HG02870 (cell line): ENCODE data around the gene ZNF829.

Source experiments
- ATAC-seq: cut with Tn5 transposase; IDR thresholded peaks from one replicate; pipeline ENCODE4 v1.9.1; 2021; ENCODE audit warnings: mild to moderate bottlenecking, moderate library complexity; ENCODE audit not compliant: unreplicated experiment

The ZNF829 gene

DNA sequence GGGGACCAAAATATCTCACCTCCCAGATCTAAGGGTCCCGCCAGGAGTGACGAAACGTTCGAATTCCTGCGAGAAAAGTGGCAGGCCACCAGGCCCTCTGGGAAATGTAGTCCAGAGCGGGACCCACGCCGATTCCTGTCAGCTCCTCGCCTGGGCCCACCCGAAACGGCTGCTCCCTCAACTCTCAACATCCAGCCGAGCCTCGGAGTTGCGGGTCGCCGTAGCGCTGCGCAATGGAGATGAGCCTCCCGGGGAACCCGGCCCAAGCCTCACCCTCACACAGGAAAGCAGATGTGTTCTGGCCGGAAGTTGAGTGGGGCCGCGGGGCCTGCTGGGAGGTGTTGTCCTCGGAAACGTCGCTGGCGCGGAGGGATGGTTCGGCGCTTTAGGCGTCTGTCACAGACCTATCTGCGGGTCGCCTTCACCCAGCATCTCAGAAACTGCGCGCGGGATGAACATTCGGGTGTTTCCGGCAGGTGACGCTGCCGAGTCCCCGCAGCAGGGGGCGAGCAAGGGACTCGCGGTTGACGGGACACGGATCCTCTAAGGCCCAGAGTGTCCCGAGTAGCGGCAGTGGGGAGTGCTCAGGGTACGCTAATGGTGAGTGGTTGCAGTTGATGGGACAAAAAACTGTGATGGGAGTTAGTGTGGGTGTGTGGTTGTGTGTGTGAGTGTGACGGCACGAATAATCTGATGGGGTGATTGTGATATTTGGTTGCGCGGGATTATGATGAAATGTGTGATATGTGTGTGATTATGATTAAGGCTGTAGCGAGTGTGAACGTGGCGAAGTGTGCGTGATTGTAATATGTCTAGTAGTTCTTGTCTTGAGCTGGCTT is at the start of gene ZNF829, which contains the start of gene ZNF568:
Gene ZNF829, minus strand, starts transcription at position 300 of the 839 bp plus-strand sequence. CDS start 1,124 bp downstream, outside the sequence.
Gene ZNF568, plus strand, starts transcription at position 341 of the 839 bp plus-strand sequence. CDS start 6,439 bp downstream, outside the sequence.
- peak; percentile 78 for ATAC-seq

GRCh38 chr19:36963280-36963679 is 47.2 kb upstream of the ZNF829 start:
- no peak for ATAC-seq

- ATAC-seq = no peak
Observed at GRCh38 chr19:36962346-36962745, 46.3 kb upstream of the ZNF829 start.

DNA sequence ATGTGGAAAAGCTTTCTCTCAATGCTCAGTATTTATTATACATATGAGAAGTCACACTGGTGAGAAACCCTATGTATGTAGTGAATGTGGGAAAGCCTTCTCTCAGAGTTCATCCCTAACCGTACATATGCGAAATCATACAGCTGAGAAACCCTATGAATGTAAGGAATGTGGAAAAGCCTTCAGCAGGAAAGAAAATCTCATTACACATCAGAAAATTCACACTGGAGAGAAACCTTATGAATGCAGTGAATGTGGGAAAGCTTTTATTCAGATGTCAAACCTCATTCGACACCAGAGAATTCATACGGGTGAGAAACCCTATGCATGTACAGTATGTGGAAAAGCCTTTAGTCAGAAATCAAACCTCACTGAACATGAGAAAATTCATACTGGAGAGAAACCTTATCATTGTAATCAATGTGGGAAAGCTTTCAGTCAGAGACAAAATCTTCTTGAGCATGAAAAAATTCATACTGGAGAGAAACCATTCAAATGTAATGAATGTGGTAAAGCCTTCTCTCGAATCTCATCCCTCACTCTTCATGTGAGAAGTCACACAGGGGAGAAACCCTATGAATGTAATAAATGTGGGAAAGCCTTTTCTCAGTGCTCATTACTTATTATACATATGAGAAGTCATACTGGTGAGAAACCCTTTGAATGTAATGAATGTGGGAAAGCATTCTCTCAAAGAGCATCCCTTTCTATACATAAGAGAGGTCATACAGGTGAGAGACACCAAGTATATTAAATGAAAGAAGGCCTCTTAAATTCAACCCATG is 34.4 kb upstream of the ZNF829 start:
- no peak for ATAC-seq

GRCh38 chr19:36939153-36939552 is 23.1 kb upstream of the ZNF829 start:
- no peak for ATAC-seq

DNA sequence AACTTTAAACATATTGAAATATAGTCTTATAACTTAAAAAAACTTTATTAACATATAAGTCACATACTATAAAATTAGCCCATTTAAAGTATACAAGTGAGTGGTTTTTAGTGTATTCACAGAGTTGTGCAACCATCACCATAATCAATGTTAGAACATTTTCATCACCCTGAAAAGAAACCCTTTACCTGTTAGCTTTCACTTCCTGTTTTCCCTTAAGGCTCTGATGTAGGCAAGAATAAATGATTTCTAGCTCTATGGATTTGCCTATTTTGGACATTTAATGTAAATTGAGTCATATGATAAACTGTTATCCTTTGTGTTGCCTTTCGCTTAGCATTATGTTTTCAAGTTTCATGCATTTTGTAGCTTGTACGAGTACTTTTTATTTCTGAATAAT is 15.6 kb upstream of the ZNF829 start:
- no peak for ATAC-seq

- ATAC-seq = no peak
Observed at GRCh38 chr19:36918090-36918489, 2.0 kb upstream of the ZNF829 start.

DNA sequence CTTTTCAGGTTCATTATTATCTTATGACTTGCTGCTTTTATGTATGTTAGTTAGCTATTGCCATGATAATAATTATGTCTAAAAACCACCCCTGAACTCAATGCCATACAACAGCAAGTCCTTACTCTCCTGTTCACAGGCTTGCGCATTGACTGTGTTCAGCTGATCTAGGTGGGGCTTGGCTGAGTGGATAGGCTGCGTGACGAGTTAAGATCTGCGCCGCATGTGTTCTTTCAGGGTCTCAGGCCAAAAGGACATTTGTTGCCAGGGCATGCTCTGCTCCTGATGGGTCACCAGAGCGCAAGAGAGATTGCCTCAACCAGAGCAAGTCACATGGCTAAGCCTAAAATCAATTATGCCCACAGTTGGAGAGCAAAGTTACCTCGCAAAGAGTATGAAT is 900 bp upstream of the ZNF829 start:
- no peak for ATAC-seq

DNA sequence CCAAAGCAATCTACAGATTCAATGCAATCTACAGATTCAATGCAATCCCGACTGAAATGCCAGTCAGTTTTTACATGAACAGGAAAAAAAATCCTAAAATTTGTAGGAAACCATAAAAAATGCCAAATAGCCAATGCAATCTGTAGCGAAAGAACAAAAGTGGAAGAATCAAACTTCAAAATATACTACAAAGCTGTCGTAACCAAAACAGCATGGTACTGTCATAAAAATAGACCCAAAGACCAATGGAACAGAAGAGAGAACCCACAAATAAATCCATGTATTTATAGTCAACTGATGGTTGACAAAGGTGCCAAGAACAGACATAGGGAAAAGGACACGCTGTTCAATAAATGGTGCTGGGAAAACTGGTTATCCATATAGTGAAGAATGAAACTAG is 17.7 kb downstream of the ZNF829 start:
- ATAC-seq = no peak

GRCh38 chr19:36894849-36895383 is 21.2 kb downstream of the ZNF829 start:
- no peak for ATAC-seq

DNA sequence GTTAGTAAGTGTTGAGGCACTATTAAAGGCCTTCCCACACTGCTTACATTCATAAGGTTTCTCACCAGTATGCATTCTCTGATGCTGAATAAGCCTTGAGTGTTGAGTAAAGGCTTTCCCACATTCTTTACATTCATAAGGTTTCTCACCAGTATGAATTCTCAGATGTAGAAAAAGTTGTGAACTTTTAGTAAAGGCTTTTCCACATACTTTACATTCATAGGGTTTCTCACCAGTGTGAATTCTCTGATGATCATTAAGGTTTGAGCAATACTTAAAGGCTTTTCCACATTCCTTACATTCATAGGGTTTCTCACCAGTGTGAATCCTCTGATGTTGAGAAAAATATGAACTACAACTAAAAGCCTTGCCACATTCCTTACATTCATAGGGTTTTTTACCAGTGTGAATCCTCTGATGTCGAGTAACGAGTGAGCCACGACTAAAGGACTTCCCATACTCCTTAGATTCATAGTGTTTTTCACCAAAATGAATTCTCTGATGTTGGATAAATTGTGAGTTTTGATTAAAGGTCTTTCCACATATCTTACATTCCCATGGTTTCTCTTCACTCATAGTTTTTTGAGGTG is 24.2 kb downstream of the ZNF829 start:
- no peak for ATAC-seq

- ATAC-seq = no peak
Observed at GRCh38 chr19:36876993-36877938, 38.8 kb downstream of the ZNF829 start.

GRCh38 chr19:36851898-36852297 is 64.2 kb downstream of the ZNF829 start:
- no peak for ATAC-seq

- ATAC-seq = peak; percentile 81
Observed at GRCh38 chr19:36850559-36851442, 65.3 kb downstream of the ZNF829 start, which contains the start of gene ZNF345. Gene ZNF345 (plus strand): TSS chr19:36850876. CDS start chr19:36876831, 25,955 bp downstream.

DNA sequence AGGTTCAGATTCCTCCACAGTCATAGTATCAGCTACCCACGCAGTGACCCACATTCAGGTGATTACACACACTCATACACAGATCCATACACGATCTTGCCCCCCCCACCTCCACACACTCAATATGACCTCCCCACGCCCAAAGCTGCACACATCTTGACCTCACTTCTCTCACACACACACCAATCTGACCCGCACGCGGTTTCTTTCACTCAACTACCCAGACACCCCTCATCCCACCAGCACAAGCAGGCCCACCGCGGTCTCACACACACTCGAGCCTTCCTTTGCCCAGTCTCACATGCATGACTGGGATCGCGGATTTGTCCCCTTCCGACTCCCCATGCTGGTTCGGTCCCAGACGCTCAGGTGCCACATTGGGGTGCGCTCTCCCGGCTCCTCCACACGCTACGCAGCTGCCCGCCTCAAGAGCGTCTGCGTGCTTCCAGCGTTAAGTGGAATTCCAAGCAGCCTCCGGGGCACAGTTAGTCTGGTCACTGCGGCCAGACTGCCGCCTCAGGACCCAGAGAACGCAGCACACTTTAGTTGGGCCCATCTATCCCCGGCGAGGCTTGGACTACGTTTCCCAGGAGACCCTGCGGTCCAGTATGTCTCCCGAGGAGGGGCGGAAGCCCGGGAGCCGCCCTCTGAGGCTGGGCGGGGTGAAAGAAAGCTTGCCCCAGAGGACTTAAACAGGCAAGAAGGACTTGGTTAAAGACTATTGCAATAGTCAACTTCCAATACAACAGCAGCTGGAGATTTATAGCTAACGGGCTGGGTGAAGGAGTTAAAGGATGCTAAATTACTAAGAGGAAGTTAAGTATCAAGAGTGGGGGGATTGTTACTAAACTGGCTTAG is 66.2 kb downstream of the ZNF829 start:
- ATAC-seq = peak; percentile 68

DNA sequence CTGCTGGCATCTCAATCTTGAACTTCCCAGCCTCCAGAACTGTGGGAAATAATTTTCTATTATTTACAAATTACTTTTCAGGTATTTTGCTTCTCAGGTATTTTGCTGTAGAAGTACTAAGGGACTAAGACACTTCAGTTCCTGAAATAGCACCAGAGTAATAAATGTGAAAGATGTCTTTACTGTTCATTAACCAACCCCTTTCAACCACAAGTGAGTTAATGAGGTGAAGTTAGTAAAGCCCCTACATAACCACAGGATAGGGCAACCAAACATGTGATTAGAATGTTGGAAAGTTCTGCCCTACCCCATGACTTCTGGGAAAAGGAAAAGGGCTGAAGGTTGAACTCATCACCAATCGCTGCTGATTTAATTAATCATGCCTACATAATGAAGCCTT is 68.1 kb downstream of the ZNF829 start:
- ATAC-seq = no peak

DNA sequence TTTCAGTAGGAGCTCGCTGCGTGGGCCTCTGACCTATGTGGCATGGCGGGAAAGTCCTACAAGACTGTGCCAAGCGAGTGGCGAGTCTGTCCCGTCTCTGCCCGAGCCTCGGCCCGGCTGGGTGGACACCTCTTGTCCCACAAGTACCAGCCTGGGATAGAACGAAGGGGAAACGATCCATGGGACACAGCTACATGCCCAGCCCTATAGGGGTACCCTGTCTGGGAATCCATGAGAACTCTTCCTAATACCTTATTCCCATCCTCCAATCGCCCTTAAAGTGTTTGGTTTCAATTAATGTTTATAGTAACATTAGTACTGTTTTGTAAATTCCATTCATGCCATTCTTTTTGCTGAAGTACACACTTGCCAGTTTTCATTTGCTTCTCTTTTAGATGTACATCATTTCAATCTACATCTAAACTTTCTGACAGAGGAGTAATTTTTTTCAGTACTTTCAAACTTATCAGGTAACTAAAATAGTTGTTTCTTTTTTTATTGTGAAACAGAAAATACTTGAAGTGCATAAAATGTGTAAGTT is 77.2 kb downstream of the ZNF829 start:
- peak; percentile 6 for ATAC-seq
